Measurements from ENCODE around the gene GSK3A. TPM values are rescaled to one million over a fixed set of nuclear protein-coding genes. Genes with fewer than 3 reads are reported as not detected.

The GSK3A gene
- total and polyA plus RNA-seq, 9 of the 15 experiments (the other 6 are each of a cell fraction or from before 2014, with no cell fraction given) = 0.62 to 90.7 (median 33.3) TPM

- TF ChIP-seq, protein P1, sequence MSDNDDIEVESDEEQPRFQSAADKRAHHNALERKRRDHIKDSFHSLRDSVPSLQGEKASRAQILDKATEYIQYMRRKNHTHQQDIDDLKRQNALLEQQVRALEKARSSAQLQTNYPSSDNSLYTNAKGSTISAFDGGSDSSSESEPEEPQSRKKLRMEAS (CRISPR knock-in tag; IDR thresholded peaks at IDR 0.05) = peak; percentile 78
- TF ChIP-seq SMAD3 (CRISPR knock-in tag; conservative IDR thresholded peaks at IDR 0.05) = 0 out of 2 replicates have a peak, but pooled peaks have one; percentile 71
- TF ChIP-seq NFRKB (IDR thresholded peaks at IDR 0.05; ENCODE audit: low read depth) = no peak
- TF ChIP-seq CXXC5 (CRISPR knock-in tag; IDR thresholded peaks at IDR 0.05) = peak; percentile 95
- TF ChIP-seq TAF15 (IDR thresholded peaks at IDR 0.05; ENCODE audit: low read depth, low read length) = no peak
- no peak for TF ChIP-seq ETV6 (IDR thresholded peaks at IDR 0.05; ENCODE audit: borderline replicate concordance in 1 of 2, low read depth in 2 of 2, low read length in 1 of 2)
- TF ChIP-seq ETV6 (CRISPR knock-in tag; IDR thresholded peaks at IDR 0.05; ENCODE audit: borderline replicate concordance) = no peak
- no peak for TF ChIP-seq ZNF274 (IDR thresholded peaks at IDR 0.05; ENCODE audit: borderline replicate concordance, low read depth, low read length)
- TF ChIP-seq ZBTB12 (CRISPR knock-in tag; IDR thresholded peaks at IDR 0.05) = peak; percentile 59; the same call in 1 of the 2 replicates
- TF ChIP-seq CLOCK (CRISPR knock-in tag; IDR thresholded peaks at IDR 0.05; ENCODE audit: borderline replicate concordance) = no peak
- TF ChIP-seq DIDO1 (tag; IDR thresholded peaks at IDR 0.05; ENCODE audit: low read depth) = peak; percentile 60
- no peak for TF ChIP-seq COPS2 (conservative IDR thresholded peaks at IDR 0.05)
- peak in 1 of 2 experiments; percentile 70; a peak in 1 of 4 replicates for TF ChIP-seq SRF (CRISPR knock-in tag; IDR thresholded peaks at IDR 0.05)
- peak; percentile 96 for TF ChIP-seq MYC (IDR thresholded peaks at IDR 0.05; ENCODE audit: low read depth, low read length)
- TF ChIP-seq MYC (CRISPR knock-in tag; IDR thresholded peaks at IDR 0.05; ENCODE audit: borderline replicate concordance, low read depth) = no peak; the same call in none of the 2 replicates
- TF ChIP-seq SIRT6 (IDR thresholded peaks at IDR 0.05; ENCODE audit: low read depth, low read length) = no peak
- TF ChIP-seq CBFB (CRISPR knock-in tag; IDR thresholded peaks at IDR 0.05) = no peak
- no peak for TF ChIP-seq ARID2 (IDR thresholded peaks at IDR 0.05)
- TF ChIP-seq POU5F1 (IDR thresholded peaks at IDR 0.05; ENCODE audit: borderline replicate concordance, low read depth, low read length, partially characterized antibody) = peak; percentile 92
- no peak for TF ChIP-seq ZNF785 (CRISPR knock-in tag; IDR thresholded peaks at IDR 0.05)
- TF ChIP-seq PHF20 (IDR thresholded peaks at IDR 0.05; ENCODE audit: partially characterized antibody) = no peak
- TF ChIP-seq ADNP (tag; IDR thresholded peaks at IDR 0.05) = no peak
- TF ChIP-seq, protein P2, sequence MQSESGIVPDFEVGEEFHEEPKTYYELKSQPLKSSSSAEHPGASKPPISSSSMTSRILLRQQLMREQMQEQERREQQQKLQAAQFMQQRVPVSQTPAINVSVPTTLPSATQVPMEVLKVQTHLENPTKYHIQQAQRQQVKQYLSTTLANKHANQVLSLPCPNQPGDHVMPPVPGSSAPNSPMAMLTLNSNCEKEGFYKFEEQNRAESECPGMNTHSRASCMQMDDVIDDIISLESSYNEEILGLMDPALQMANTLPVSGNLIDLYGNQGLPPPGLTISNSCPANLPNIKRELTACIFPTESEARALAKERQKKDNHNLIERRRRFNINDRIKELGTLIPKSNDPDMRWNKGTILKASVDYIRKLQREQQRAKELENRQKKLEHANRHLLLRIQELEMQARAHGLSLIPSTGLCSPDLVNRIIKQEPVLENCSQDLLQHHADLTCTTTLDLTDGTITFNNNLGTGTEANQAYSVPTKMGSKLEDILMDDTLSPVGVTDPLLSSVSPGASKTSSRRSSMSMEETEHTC (IDR thresholded peaks at IDR 0.05) = peak; percentile 58; the same call in 1 of the 2 replicates
Observed at GRCh38 chr19:42244347-42245220, 2.2 kb upstream of the GSK3A start (continued).
